Stimulated activated CD4-positive, alpha-beta T cell treated with anti-CD3 and anti-CD28 coated beads, Interleukin-1b, Interleukin-23, amount 100 ng/mL, for 48 hours (primary cell): ENCODE results near the gene PRSS50.
"Not testable (repeated sequence)": the region's sequence is repeated elsewhere in the genome, so short reads cannot be mapped to it uniquely, and the experiment has no call there.

ENCODE experiments used
- DNase-seq: peaks from one replicate; pipeline ENCODE4 v3.0.0-alpha.2; 2020

The PRSS50 gene

GRCh38 chr3:46717447-46718231 is at the start of gene PRSS50:
TSS of gene PRSS50 (minus strand) at chr3:46717869. CDS start at chr3:46717824, 45 bp downstream.
- peak; percentile 57 for DNase-seq

GRCh38 chr3:46764206-46764605 is 46.5 kb upstream of the PRSS50 start:
- no peak for DNase-seq

GRCh38 chr3:46763178-46763577 is 45.5 kb upstream of the PRSS50 start:
- no peak for DNase-seq

- no peak for DNase-seq
These were observed 41.8 kb upstream of the PRSS50 start for GRCh38 chr3:46759239-46760167.

GRCh38 chr3:46756642-46757041 is 39.0 kb upstream of the PRSS50 start:
- no peak for DNase-seq

GRCh38 chr3:46755646-46756045 is 38.0 kb upstream of the PRSS50 start:
- DNase-seq = no peak

- DNase-seq = peak; percentile 28
These were observed 35.5 kb upstream of the PRSS50 start for GRCh38 chr3:46753127-46753526.

GRCh38 chr3:46750555-46751038 is 32.9 kb upstream of the PRSS50 start:
- DNase-seq = no peak

- no peak for DNase-seq
These were observed 31.5 kb upstream of the PRSS50 start for GRCh38 chr3:46749129-46749528.

GRCh38 chr3:46748170-46748569 is 30.5 kb upstream of the PRSS50 start:
- DNase-seq = no peak

GRCh38 chr3:46746711-46747110 is 29.0 kb upstream of the PRSS50 start:
- DNase-seq = no peak

GRCh38 chr3:46742992-46743585 is 25.4 kb upstream of the PRSS50 start:
- no peak for DNase-seq

GRCh38 chr3:46739565-46739964 is 21.9 kb upstream of the PRSS50 start:
- DNase-seq = not testable (repeated sequence)

GRCh38 chr3:46737329-46737731 is 19.7 kb upstream of the PRSS50 start:
- no peak for DNase-seq

GRCh38 chr3:46736006-46736872 is 18.6 kb upstream of the PRSS50 start:
- DNase-seq = no peak

- no peak for DNase-seq
These were observed 17.1 kb upstream of the PRSS50 start for GRCh38 chr3:46734773-46735172.

GRCh38 chr3:46733026-46733800 is 15.5 kb upstream of the PRSS50 start:
- DNase-seq = no peak

GRCh38 chr3:46731795-46732194 is 14.1 kb upstream of the PRSS50 start:
- DNase-seq = no peak

GRCh38 chr3:46730819-46731218 is 13.2 kb upstream of the PRSS50 start:
- no peak for DNase-seq

- no peak for DNase-seq
These were observed 11.4 kb upstream of the PRSS50 start for GRCh38 chr3:46729038-46729437.

GRCh38 chr3:46725621-46726314 is 8.1 kb upstream of the PRSS50 start:
- no peak for DNase-seq
